IMR-90 (cell line): ENCODE measurements around the gene POLRMT. TPM values are rescaled to one million over a fixed set of nuclear protein-coding genes. Genes with fewer than 3 reads are reported as not detected.

Experiments used
- ATAC-seq: fragments of 200-7000 bp; cut with Tn5 transposase; 2 replicates; pipeline ENCODE4 v1.9.1; 2020; ENCODE audit warnings: low read depth, mild to moderate bottlenecking, moderate library complexity
- BruUV-seq: library from RNA; stranded (reverse); fragments of 400-500 nt; replicated peaks from 2 replicates; lab custom pipeline; 2021; lab: Mats Ljungman, UMichigan
- CTCF ChIA-PET: fragments of 300-600 bp; formaldehyde crosslinking; extraction: SDS; loops from one replicate; lab custom pipeline; 2021; ENCODE audit warnings: antibody characterized with exemption; lab: Yijun Ruan, JAX
- POLR2A ChIA-PET: fragments of 300-600 bp; sonication (Branson Sonifier 250); formaldehyde crosslinking; loops from one replicate; lab custom pipeline; 2022; ENCODE audit warnings: antibody characterized with exemption; ENCODE audit not compliant: unreplicated experiment; lab: Charles Lee
- DNase-seq: peaks from one replicate; pipeline ENCODE4 v3.0.0; 2013
- H2AFZ ChIP-seq: replicated peaks from 2 replicates; pipeline ENCODE3; 2013; ENCODE audit warnings: low read length, mild to moderate bottlenecking; ENCODE audit not compliant: poor library complexity
- H2AK5ac ChIP-seq: 2 replicates; pipeline ENCODE4 v1.6.1; 2013; ENCODE audit warnings: low read depth, low read length, inconsistent platforms
- H2AK9ac ChIP-seq: replicated peaks from 2 replicates; pipeline ENCODE3; 2013; ENCODE audit warnings: mild to moderate bottlenecking, low read depth, low read length, moderate library complexity; ENCODE audit not compliant: poor library complexity
- H2BK120ac ChIP-seq: 2 replicates; pipeline ENCODE4 v1.6.1; 2013; ENCODE audit warnings: low read depth, low read length, inconsistent platforms
- H2BK15ac ChIP-seq: 3 replicates; pipeline ENCODE4 v1.6.1; 2013; ENCODE audit warnings: low read depth, low read length, inconsistent platforms
- H2BK20ac ChIP-seq: 2 replicates; pipeline ENCODE4 v1.6.1; 2013; ENCODE audit warnings: low read depth, mild to moderate bottlenecking, inconsistent platforms, low read length, moderate library complexity
- H2BK5ac ChIP-seq: 2 replicates; pipeline ENCODE4 v1.6.1; 2013; ENCODE audit warnings: mild to moderate bottlenecking, low read depth, low read length, inconsistent platforms; ENCODE audit not compliant: poor library complexity, severe bottlenecking
- H3K14ac ChIP-seq: replicated peaks from 2 replicates; pipeline ENCODE4 v1.6.1; 2013; ENCODE audit warnings: low read depth, low read length, inconsistent platforms
- H3K18ac ChIP-seq: 2 replicates; pipeline ENCODE4 v1.6.1; 2013; ENCODE audit warnings: low read depth, low read length, control low read depth
- H3K23ac ChIP-seq: 2 replicates; pipeline ENCODE4 v1.6.1; 2013; ENCODE audit warnings: low read depth, low read length, inconsistent platforms
- H3K27ac ChIP-seq: 2 replicates; pipeline ENCODE4 v1.5.1; 2013; ENCODE audit warnings: mild to moderate bottlenecking, control low read depth, low read length; ENCODE audit not compliant: insufficient read depth
- H3K27me3 ChIP-seq: 2 replicates; pipeline ENCODE4 v1.6.1; 2013; ENCODE audit warnings: low read length; ENCODE audit not compliant: control insufficient read depth, insufficient read depth
- H3K36me3 ChIP-seq: 2 replicates; pipeline ENCODE4 v1.6.1; 2013; ENCODE audit warnings: low read length, mixed read lengths; ENCODE audit not compliant: control insufficient read depth, insufficient read depth
- H3K4ac ChIP-seq: 2 replicates; pipeline ENCODE4 v1.6.1; 2013; ENCODE audit warnings: low read depth, low read length, inconsistent platforms
- H3K4me1 ChIP-seq: 2 replicates; pipeline ENCODE4 v1.6.1; 2013; ENCODE audit warnings: low read length, mixed read lengths; ENCODE audit not compliant: control insufficient read depth, insufficient read depth
- H3K4me2 ChIP-seq: 2 replicates; pipeline ENCODE4 v1.6.1; 2013; ENCODE audit warnings: low read depth, mild to moderate bottlenecking, control low read depth, low read length, moderate library complexity
- H3K4me3 ChIP-seq: 2 replicates; pipeline ENCODE4 v1.5.1; 2013; ENCODE audit warnings: low read depth, mild to moderate bottlenecking, control low read depth, low read length, moderate library complexity; ENCODE audit not compliant: insufficient read depth
- H3K56ac ChIP-seq: 2 replicates; pipeline ENCODE4 v1.6.1; 2013; ENCODE audit warnings: low read length, inconsistent platforms; ENCODE audit not compliant: insufficient read depth; ENCODE audit errors: extremely low read depth
- H3K79me1 ChIP-seq, 2 experiments: 2 replicates each; pipeline ENCODE4 v1.6.1; 2013; ENCODE audit warnings: low read length in 2 of 2, inconsistent platforms in 1 of 2, low read depth in 1 of 2
- H3K9ac ChIP-seq: 2 replicates; pipeline ENCODE4 v1.6.1; 2013; ENCODE audit warnings: low read depth, low read length, control low read depth
- H3K9me1 ChIP-seq: 2 replicates; pipeline ENCODE4 v1.6.1; 2013; ENCODE audit warnings: low read length, inconsistent platforms; ENCODE audit not compliant: insufficient read depth
- H3K9me3 ChIP-seq: 2 replicates; pipeline ENCODE4 v1.6.1; 2013; ENCODE audit warnings: low read length; ENCODE audit not compliant: control insufficient read depth, insufficient read depth
- H4K20me1 ChIP-seq: 2 replicates; pipeline ENCODE4 v1.6.1; 2013; ENCODE audit warnings: low read length, inconsistent platforms; ENCODE audit not compliant: insufficient read depth
- H4K5ac ChIP-seq: 2 replicates; pipeline ENCODE4 v1.6.1; 2013; ENCODE audit warnings: mild to moderate bottlenecking, low read depth, low read length, control low read depth
- H4K8ac ChIP-seq, 2 experiments: 2 replicates each; pipeline ENCODE4 v1.6.1; 2013; ENCODE audit warnings: low read depth in 2 of 2, low read length in 2 of 2, control low read depth in 1 of 2, inconsistent platforms in 1 of 2
- H4K91ac ChIP-seq: 2 replicates; pipeline ENCODE4 v1.6.1; 2013; ENCODE audit warnings: low read depth, low read length, inconsistent platforms; ENCODE audit not compliant: insufficient read depth
- BHLHE40 ChIP-seq: fragments of 150-350 bp; IDR thresholded peaks from 2 replicates; pipeline ENCODE4 v1.6.1; 2016; ENCODE audit warnings: mild to moderate bottlenecking, low read depth, low read length
- FOS ChIP-seq: fragments of 150-350 bp; IDR thresholded peaks from 2 replicates; pipeline ENCODE4 v1.6.1; 2016; ENCODE audit warnings: low read depth, low read length
- MAFK ChIP-seq: IDR thresholded peaks from 2 replicates; pipeline ENCODE4 v1.6.1; 2012; ENCODE audit warnings: low read depth, low read length, improper control_type of control experiment
- MAZ ChIP-seq: IDR thresholded peaks from 2 replicates; pipeline ENCODE4 v1.6.1; 2012; ENCODE audit warnings: low read depth, mild to moderate bottlenecking, low read length, improper control_type of control experiment, moderate library complexity, borderline replicate concordance
- WGBS, 2 experiments: methylation state at CpG; one replicate each; pipeline versions ENCODE4 v1.1.5 to v1.1.7; 2013; ENCODE audit warnings: missing lambda C conversion rate in 2 of 2; ENCODE audit not compliant: insufficient read length in 1 of 2; ENCODE audit errors: extremely low coverage in 2 of 2; 5-methylcytosine and 5-hydroxymethylcytosine counted together
- dilution Hi-C: fragments of 300-500 bp; cut with HindIII; formaldehyde crosslinking; loops from one replicate; pipeline ENCODE4 v1.14.3; 2018; ENCODE audit warnings: low sequenced_read_pairs; ENCODE audit not compliant: unreplicated experiment
- in situ Hi-C: fragments of 300-500 bp; cut with MboI; formaldehyde crosslinking; loops from 3 replicates; pipeline ENCODE4 v1.14.3; 2019; ENCODE audit warnings: low sequenced_read_pairs, inconsistent platforms, mixed read lengths
- intact Hi-C: fragments of 100-400 bp; cut with micrococcal nuclease; formaldehyde crosslinking; loops from 2 replicates; pipeline ENCODE4 v1.10.0; 2022
- polyA plus RNA-seq, 3 experiments: library from polyadenylated mRNA; depleted of rRNA; stranded (reverse); fragments of >200 nt; gene quantifications; 2 replicates each; pipeline ENCODE4 v1.2.3, GENCODE V29; 2012; ENCODE audit warnings: low replicate concordance in 1 of 3
- total RNA-seq: library from RNA; depleted of rRNA; stranded (reverse); fragments of >200 nt; gene quantifications from 2 replicates; pipeline ENCODE4 v1.2.3, GENCODE V29; 2012

The POLRMT gene
- total and polyA plus RNA-seq, 2 of the 4 experiments (the other 2 are of a cell fraction): 9.9 to 29.6 TPM

GRCh38 chr19:611481-611868 lies 21.9 kb downstream of the POLRMT start:
- peak overlapping the region; percentile 38 for H3K27ac ChIP-seq
- 0 out of 2 replicates have a peak overlapping the region, but pooled peaks have one; percentile 72 for H2BK20ac ChIP-seq
- peak overlapping the region; percentile 84 for H2AFZ ChIP-seq
- H2AK9ac ChIP-seq: peak overlapping the region; percentile 81
- no peaks in the 10 kb centered on the region for H3K79me1 ChIP-seq
- ChIA-PET POLR2A (no interaction called here), CTCF (no interaction called here)
- no peak overlapping the region for H2BK15ac ChIP-seq
- H3K9ac ChIP-seq: no peak overlapping the region
- H2AK5ac ChIP-seq: peak overlapping the region; percentile 94; the same call in 1 of the 2 replicates
- no CpG with 5 or more reads among the region's 13 CpGs for WGBS, 2 experiments
- H3K4me2 ChIP-seq: no peak overlapping the region
- H3K9me1 ChIP-seq: peaks cover 7% of the 10 kb centered on the region
- ATAC-seq: peak; percentile 81
- H3K4me3 ChIP-seq: no peak overlapping the region
- peak overlapping the region; percentile 87 for H2BK5ac ChIP-seq
- no peak overlapping the region; the same call in 1 of the 2 replicates for H3K4ac ChIP-seq
- H4K20me1 ChIP-seq: peaks cover 12% of the 10 kb centered on the region
- no peak overlapping the region for H3K14ac ChIP-seq
- no peaks in the 10 kb centered on the region for H3K36me3 ChIP-seq
- H3K4me1 ChIP-seq: peaks cover 10% of the 10 kb centered on the region
- TF ChIP-seq MAFK (no peak), FOS (peak; percentile 80), MAZ (peak; percentile 63), BHLHE40 (peak; percentile 69; the same call in 1 of the 2 replicates)
- dilution Hi-C loops: no loop called here
- peak overlapping the region in 1 of 2 experiments; percentile 53; a peak in 1 of 4 replicates for H4K8ac ChIP-seq
- in situ Hi-C loops: no loop called here
- peak overlapping the region; percentile 92; the same call in 1 of the 2 replicates for H2BK120ac ChIP-seq
- H3K23ac ChIP-seq: no peak overlapping the region
- peak; percentile 96 for DNase-seq
- H3K56ac ChIP-seq: no peak overlapping the region
- H3K27me3 ChIP-seq: no peaks in the 10 kb centered on the region; the same call in 1 of the 2 replicates
- no peaks in the 10 kb centered on the region for H3K9me3 ChIP-seq
- H4K91ac ChIP-seq: no peak overlapping the region
- BruUV-seq: no TSS peak
- H4K5ac ChIP-seq: no peak overlapping the region
- intact Hi-C loops: loop anchor here (2.0 kb wide), 1 partner anchor 21 kb away; the partner anchor contains the start of gene POLRMT
- no peak overlapping the region for H3K18ac ChIP-seq
